K562 (cell line): ENCODE results near the gene ORC5. TPM values are rescaled to one million over a fixed set of nuclear protein-coding genes. Genes with fewer than 3 reads are reported as not detected.
A peak's percentile ranks its signal among the peaks of the same experiment; 100 is the strongest.

Experiments
- ATAC-seq: fragments of 200-7000 bp; cut with Tn5 transposase; 3 replicates; pipeline ENCODE4 v1.9.1; 2020; ENCODE audit warnings: moderate library complexity
- BruUV-seq: library from RNA; stranded (reverse); fragments of 400-500 nt; replicated peaks from 2 replicates; lab custom pipeline; 2021; lab: Mats Ljungman, UMichigan
- CTCF ChIA-PET: fragments of 300-600 bp; formaldehyde crosslinking; extraction: SDS; loops from one replicate; lab custom pipeline; 2021; ENCODE audit warnings: low intra/inter-chr PET ratio; lab: Yijun Ruan, JAX
- POLR2A ChIA-PET: fragments of 300-600, 350-650 bp; sonication (Branson Sonifier 250); formaldehyde crosslinking; extraction: SDS; loops from one replicate; lab custom pipeline; 2021; ENCODE audit warnings: antibody characterized with exemption, inconsistent platforms; lab: Yijun Ruan, JAX
- DNase-seq, 4 experiments: peaks; one replicate each; pipeline versions ENCODE4 v3.0.0 to v3.0.0-alpha.2; 2011 to 2018; ENCODE audit warnings: low spot score in 3 of 4, mixed read lengths in 3 of 4; ENCODE audit errors: extremely low read depth in 1 of 4
- FAIRE-seq: peaks from 2 replicates; lab custom pipeline; 2011; peaks lifted over from hg19 to GRCh38; lab: Jason Lieb, UNC
- H2AFZ ChIP-seq: 2 replicates; pipeline ENCODE4 v1.6.0; 2011; ENCODE audit warnings: low read depth, low read length, control low read depth, inconsistent platforms
- H3K27ac ChIP-seq: fragments of 200-600 bp; 3 replicates; pipeline ENCODE4 v1.8.0; 2011; ENCODE audit warnings: low read depth, mild to moderate bottlenecking, control low read depth, inconsistent platforms, low read length, moderate library complexity, mixed read lengths; ENCODE audit errors: extremely low read depth
- H3K27me3 ChIP-seq, 2 experiments: fragments of 300-600 bp in 1 of 2; 2 replicates in 1 of 2; 3 replicates in 1 of 2; pipeline versions ENCODE4 v1.6.0 to v1.8.0; 2011; ENCODE audit warnings: inconsistent platforms in 2 of 2, low read length in 2 of 2, mild to moderate bottlenecking in 1 of 2, mixed read lengths in 1 of 2, moderate library complexity in 1 of 2; ENCODE audit not compliant: control insufficient read depth in 2 of 2, insufficient read depth in 2 of 2
- H3K36me3 ChIP-seq: fragments of 300-600 bp; 3 replicates; pipeline ENCODE4 v1.8.0; 2011; ENCODE audit warnings: mild to moderate bottlenecking, low read length, inconsistent platforms; ENCODE audit not compliant: control insufficient read depth, insufficient read depth
- H3K4me1 ChIP-seq, 2 experiments: fragments of 200-600 bp in 1 of 2; replicated peaks in 1 of 2; 2 replicates in 1 of 2; 3 replicates in 1 of 2; pipeline versions ENCODE4 v1.5.1 to v1.8.0; 2011; ENCODE audit warnings: inconsistent platforms in 2 of 2, low read length in 2 of 2, mild to moderate bottlenecking in 1 of 2, mixed read lengths in 1 of 2, moderate library complexity in 1 of 2; ENCODE audit not compliant: control insufficient read depth in 2 of 2, insufficient read depth in 2 of 2
- H3K4me2 ChIP-seq: 2 replicates; pipeline ENCODE4 v1.6.1; 2011; ENCODE audit warnings: low read length, control low read depth, inconsistent platforms, mixed read lengths; ENCODE audit not compliant: insufficient read depth
- H3K4me3 ChIP-seq: fragments of 200-600 bp; sonication (generic), shearing (Covaris generic); 2 replicates; pipeline ENCODE4 v1.5.1; 2016; ENCODE audit warnings: control low read depth, inconsistent platforms
- H3K79me2 ChIP-seq: fragments of 200-600 bp; 3 replicates; pipeline ENCODE4 v1.8.0; 2011; ENCODE audit warnings: low read length, inconsistent platforms; ENCODE audit not compliant: control insufficient read depth, insufficient read depth
- H3K9ac ChIP-seq, 2 experiments: 2 replicates each; pipeline versions ENCODE4 v1.6.0 to v1.6.1; 2011; ENCODE audit warnings: low read depth in 2 of 2, low read length in 2 of 2, control low read depth in 1 of 2, inconsistent platforms in 1 of 2, mild to moderate bottlenecking in 1 of 2, mixed read lengths in 1 of 2; ENCODE audit not compliant: insufficient read depth in 1 of 2
- H3K9me1 ChIP-seq: one replicate; pipeline ENCODE4 v1.6.0; 2011; ENCODE audit warnings: inconsistent platforms, mild to moderate bottlenecking, low read length, moderate library complexity; ENCODE audit not compliant: control insufficient read depth, insufficient read depth
- H3K9me3 ChIP-seq: replicated peaks from 2 replicates; pipeline ENCODE4 v1.5.1; 2011; ENCODE audit warnings: low read depth, low read length, inconsistent platforms; ENCODE audit not compliant: control insufficient read depth, insufficient read depth
- H4K20me1 ChIP-seq: replicated peaks from 2 replicates; pipeline ENCODE4 v1.6.1; 2011; ENCODE audit warnings: low read length, inconsistent platforms, mixed read lengths; ENCODE audit not compliant: control insufficient read depth, insufficient read depth
- ARID2 ChIP-seq: fragments of 450-650 bp; IDR thresholded peaks from 2 replicates; pipeline ENCODE4 v1.6.1; 2017; ENCODE audit warnings: antibody characterized with exemption, mild to moderate bottlenecking
- CREBBP ChIP-seq: IDR thresholded peaks from one replicate; pipeline ENCODE4 v1.6.1; 2012; ENCODE audit warnings: low read depth, mild to moderate bottlenecking, control low read depth, inconsistent platforms, low read length
- FOS ChIP-seq: IDR thresholded peaks from 3 replicates; pipeline ENCODE4 v1.6.1; 2011; ENCODE audit not compliant: insufficient read length; ENCODE audit errors: extremely low read depth
- PURB ChIP-seq: sonication (generic); formaldehyde crosslinking; IDR thresholded peaks from 2 replicates; pipeline ENCODE4 v1.9.0; 2021; ENCODE audit warnings: low read depth, mild to moderate bottlenecking, missing genetic modification reagents
- RBM25 ChIP-seq: fragments of 200-400 bp; formaldehyde crosslinking; IDR thresholded peaks from 2 replicates; pipeline ENCODE4 v1.6.1; 2018; ENCODE audit warnings: low read length, low read depth, moderate library complexity; ENCODE audit not compliant: severe bottlenecking
- RCOR1 ChIP-seq, 2 experiments: IDR thresholded peaks; 2 replicates each; pipeline ENCODE4 v1.6.1; 2012; ENCODE audit warnings: low read depth in 2 of 2, low read length in 2 of 2, borderline replicate concordance in 1 of 2, improper control_type of control experiment in 1 of 2
- SLC30A9 ChIP-seq: fragments of 250-450 bp; sonication (Bioruptor Pico); IDR thresholded peaks from 2 replicates; pipeline ENCODE4 v1.8.0; 2022; ENCODE audit warnings: mild to moderate bottlenecking, moderate library complexity
- SNIP1 ChIP-seq: fragments of 450-650 bp; IDR thresholded peaks from 2 replicates; pipeline ENCODE4 v1.7.1; 2017; ENCODE audit warnings: low read depth, mild to moderate bottlenecking
- ZNF175 ChIP-seq: fragments of 200-800 bp; sonication (Bioruptor generic); IDR thresholded peaks from 2 replicates; pipeline ENCODE4 v1.6.1; 2016; ENCODE audit warnings: low read depth, mild to moderate bottlenecking, missing genetic modification characterization, missing compliant biosample characterization
- ZNF41 ChIP-seq: fragments of 250-450 bp; sonication (Bioruptor Pico); conservative IDR thresholded peaks from 2 replicates; pipeline ENCODE4 v1.4.0; 2020; ENCODE audit warnings: mild to moderate bottlenecking
- ZNF699 ChIP-seq: fragments of 250-450 bp; sonication (Bioruptor Pico); IDR thresholded peaks from 2 replicates; pipeline ENCODE4 v1.8.0; 2021; ENCODE audit warnings: mild to moderate bottlenecking, moderate library complexity; ENCODE audit not compliant: insufficient replicate concordance
- WGBS: fragments of 100-300 bp; shearing (Covaris generic); methylation state at CpG from one replicate; pipeline ENCODE4 v1.1.6; 2016; ENCODE audit warnings: low coverage, mixed read lengths; ENCODE audit not compliant: insufficient coverage; ENCODE audit errors: missing lambda C conversion rate; 5-methylcytosine and 5-hydroxymethylcytosine counted together
- in situ Hi-C: fragments of 300-500 bp; cut with MboI; formaldehyde crosslinking; loops from 4 replicates; pipeline ENCODE4 v1.15.0; 2018; ENCODE audit warnings: inconsistent platforms, mixed read lengths
- intact Hi-C: fragments of 100-400 bp; cut with micrococcal nuclease; formaldehyde crosslinking; loops from 2 replicates; pipeline ENCODE4 v1.14.2; 2022
- polyA plus RNA-seq, 8 experiments: library from polyadenylated mRNA; depleted of rRNA in 4 of 8; stranded (reverse) in 5 of 8; unstranded in 3 of 8; fragments of >200 nt; fragmentation: Nextera tagmentation in 2 of 8; fragmentation: Illumina TruSeq in 1 of 8; extraction: Ambion mirVana in 2 of 8; extraction: Trizol in 1 of 8; gene quantifications; 2 replicates each; pipeline versions ENCODE4 v1.2.1 to v1.2.3, GENCODE V29; 2011 to 2014; ENCODE audit warnings: inconsistent platforms in 1 of 8, missing spikeins in 1 of 8
- total RNA-seq, 7 experiments: library from RNA; depleted of rRNA in 6 of 7; stranded (reverse); fragments of >200 nt in 6 of 7; fragmentation: Illumina TruSeq in 2 of 7; extraction: Trizol in 2 of 7; gene quantifications; 2 replicates each; pipeline versions ENCODE4 v1.2.1 to v1.2.3, GENCODE V29; 2011 to 2021; ENCODE audit warnings: low replicate concordance in 1 of 7
- TF ChIP-seq, protein P1 (sequence below): fragments of 450-650 bp; IDR thresholded peaks from 2 replicates; pipeline ENCODE4 v1.6.1; 2016; ENCODE audit warnings: low read depth, mild to moderate bottlenecking, moderate library complexity
- TF ChIP-seq, protein P2 (sequence below): sonication (generic); formaldehyde crosslinking; IDR thresholded peaks from 2 replicates; pipeline ENCODE4 v1.9.0; 2022; ENCODE audit warnings: mild to moderate bottlenecking, missing genetic modification reagents
- TF ChIP-seq, protein P3 (sequence below): fragments of 200-800 bp; sonication (Bioruptor generic); IDR thresholded peaks from 2 replicates; pipeline ENCODE4 v1.6.1; 2017; ENCODE audit warnings: missing genetic modification characterization, missing compliant biosample characterization

Gene ORC5
- total and polyA plus RNA-seq, 9 of the 15 experiments (the other 6 are each of a cell fraction or from before 2014, with no cell fraction given), result 29.8 to 136 (median 54.8) TPM

DNA sequence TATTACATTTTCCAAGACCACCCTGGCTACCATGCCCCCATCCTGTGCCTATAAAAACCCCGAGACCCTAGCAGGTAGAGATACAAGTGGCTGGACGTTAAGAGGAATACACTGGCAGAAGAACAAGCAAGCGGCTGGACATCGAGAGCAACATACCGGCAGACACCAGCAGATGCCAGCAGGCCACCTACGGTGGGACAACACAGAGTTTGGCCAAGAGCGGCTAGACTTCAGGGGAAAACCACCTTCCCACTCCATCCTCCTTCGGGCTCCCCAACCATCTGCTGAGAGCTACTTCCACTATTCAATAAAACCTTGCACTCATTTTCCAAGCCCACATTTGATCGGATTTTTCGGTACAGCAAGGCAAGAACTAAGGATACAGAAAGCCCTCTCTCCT lies 70.3 kb downstream of the ORC5 start:
- H3K79me2 ChIP-seq, result no peaks in the 10 kb centered on the region
- H3K4me2 ChIP-seq, result no peak overlapping the region
- H3K9me1 ChIP-seq, result no peaks in the 10 kb centered on the region
- no peak for DNase-seq
- in situ Hi-C loops, result no loop called here
- no peak for FAIRE-seq
- H3K36me3 ChIP-seq, result peaks cover 68% of the 10 kb centered on the region
- H3K4me3 ChIP-seq, result no peak overlapping the region
- CTCF ChIA-PET, result no interaction called here
- no peaks in the 10 kb centered on the region for H3K9me3 ChIP-seq
- no peak overlapping the region for H3K27ac ChIP-seq
- H4K20me1 ChIP-seq, result no peaks in the 10 kb centered on the region
- H3K4me1 ChIP-seq, result peaks cover 0 to 3% of the 10 kb centered on the region in 2 experiments; a peak in 1 of 5 replicates
- no TSS peak for BruUV-seq
- peak overlapping the region in 1 of 2 experiments; percentile 67; a peak in 1 of 4 replicates for H3K9ac ChIP-seq
- TF ChIP-seq FOS (no peak), SLC30A9 (CRISPR knock-in tag) (no peak), PURB (CRISPR knock-in tag) (no peak), ZNF699 (CRISPR knock-in tag) (no peak), RBM25 (no peak), SNIP1 (no peak), CREBBP (no peak), ZNF175 (CRISPR knock-in tag) (no peak), ARID2 (no peak), RCOR1 (IDR thresholded peaks at IDR 0.05; ENCODE audit: borderline replicate concordance in 1 of 2, low read depth in 2 of 2, low read length in 2 of 2) (no peak), ZNF41 (CRISPR knock-in tag) (no peak)
- TF ChIP-seq, protein P1, sequence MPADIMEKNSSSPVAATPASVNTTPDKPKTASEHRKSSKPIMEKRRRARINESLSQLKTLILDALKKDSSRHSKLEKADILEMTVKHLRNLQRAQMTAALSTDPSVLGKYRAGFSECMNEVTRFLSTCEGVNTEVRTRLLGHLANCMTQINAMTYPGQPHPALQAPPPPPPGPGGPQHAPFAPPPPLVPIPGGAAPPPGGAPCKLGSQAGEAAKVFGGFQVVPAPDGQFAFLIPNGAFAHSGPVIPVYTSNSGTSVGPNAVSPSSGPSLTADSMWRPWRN, result no peak
- TF ChIP-seq, protein P2, sequence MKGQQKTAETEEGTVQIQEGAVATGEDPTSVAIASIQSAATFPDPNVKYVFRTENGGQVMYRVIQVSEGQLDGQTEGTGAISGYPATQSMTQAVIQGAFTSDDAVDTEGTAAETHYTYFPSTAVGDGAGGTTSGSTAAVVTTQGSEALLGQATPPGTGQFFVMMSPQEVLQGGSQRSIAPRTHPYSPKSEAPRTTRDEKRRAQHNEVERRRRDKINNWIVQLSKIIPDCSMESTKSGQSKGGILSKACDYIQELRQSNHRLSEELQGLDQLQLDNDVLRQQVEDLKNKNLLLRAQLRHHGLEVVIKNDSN (CRISPR knock-in tag), result no peak
- TF ChIP-seq, protein P3, sequence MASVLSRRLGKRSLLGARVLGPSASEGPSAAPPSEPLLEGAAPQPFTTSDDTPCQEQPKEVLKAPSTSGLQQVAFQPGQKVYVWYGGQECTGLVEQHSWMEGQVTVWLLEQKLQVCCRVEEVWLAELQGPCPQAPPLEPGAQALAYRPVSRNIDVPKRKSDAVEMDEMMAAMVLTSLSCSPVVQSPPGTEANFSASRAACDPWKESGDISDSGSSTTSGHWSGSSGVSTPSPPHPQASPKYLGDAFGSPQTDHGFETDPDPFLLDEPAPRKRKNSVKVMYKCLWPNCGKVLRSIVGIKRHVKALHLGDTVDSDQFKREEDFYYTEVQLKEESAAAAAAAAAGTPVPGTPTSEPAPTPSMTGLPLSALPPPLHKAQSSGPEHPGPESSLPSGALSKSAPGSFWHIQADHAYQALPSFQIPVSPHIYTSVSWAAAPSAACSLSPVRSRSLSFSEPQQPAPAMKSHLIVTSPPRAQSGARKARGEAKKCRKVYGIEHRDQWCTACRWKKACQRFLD (CRISPR knock-in tag), result no peak
- no peak for ATAC-seq
- H2AFZ ChIP-seq, result no peak overlapping the region
- POLR2A ChIA-PET, result interaction anchor here (0.6 kb wide), 1 partner anchor 815 kb away, joined by 3 read pairs; no protein-coding TSS in a partner anchor
- intact Hi-C loops, result no loop called here
- WGBS, result 97% methylated on average over 10 of the region's 10 CpGs
- H3K27me3 ChIP-seq, result no peaks in the 10 kb centered on the region
